Measurements from ENCODE around the gene NTSR2. TPM values are rescaled to one million over a fixed set of nuclear protein-coding genes. Genes with fewer than 3 reads are reported as not detected.

NTSR2 gene
- total and polyA plus RNA-seq, 7 donors, result 0.04 to 0.60 TPM; not detected in 5

GRCh38 chr2:11618708-11619062 is 51.3 kb downstream of the NTSR2 start:
- Histone ChIP-seq H3K4me3 (no peak overlapping the region), H3K9me3 (no peaks in the 10 kb centered on the region), H3K4me1 (no peaks in the 10 kb centered on the region), H3K27ac (no peak overlapping the region), H3K27me3 (no peaks in the 10 kb centered on the region), H3K36me3 (no peaks in the 10 kb centered on the region)
- 95% methylated on average over 20 of the region's 20 CpGs for WGBS, 2 donors
- DNase-seq, result no peak
- intact Hi-C loops (cut with DNase I), result no loop called here
- TF ChIP-seq POLR2AphosphoS5 (IDR thresholded peaks at IDR 0.05) (no peak), EP300 (IDR thresholded peaks at IDR 0.05) (no peak), CTCF (IDR thresholded peaks at IDR 0.05) (no peak), POLR2A (IDR thresholded peaks at IDR 0.05) (no peak)

- DNase-seq, result peak; percentile 44
- intact Hi-C loops (cut with DNase I), result no loop called here
- TF ChIP-seq CTCF (IDR thresholded peaks at IDR 0.05) (no peak), POLR2A (IDR thresholded peaks at IDR 0.05) (no peak), POLR2AphosphoS5 (IDR thresholded peaks at IDR 0.05) (no peak), EP300 (IDR thresholded peaks at IDR 0.05) (no peak)
- Histone ChIP-seq H3K4me1 (no peaks in the 10 kb centered on the region), H3K4me3 (no peak overlapping the region), H3K9me3 (no peaks in the 10 kb centered on the region), H3K27ac (no peak overlapping the region), H3K27me3 (no peaks in the 10 kb centered on the region), H3K36me3 (no peaks in the 10 kb centered on the region)
- 95% methylated on average over 33 of the region's 33 CpGs for WGBS, 2 donors
These were observed 51.8 kb downstream of the NTSR2 start for GRCh38 chr2:11617984-11618707.

- DNase-seq, result no peak
- WGBS, 2 donors, result 92 to 95% methylated on average over 14 of the region's 14 CpGs
- Histone ChIP-seq H3K36me3 (no peaks in the 10 kb centered on the region), H3K27me3 (no peaks in the 10 kb centered on the region), H3K4me1 (no peaks in the 10 kb centered on the region), H3K9me3 (no peaks in the 10 kb centered on the region), H3K27ac (no peak overlapping the region), H3K4me3 (no peak overlapping the region)
- TF ChIP-seq CTCF (IDR thresholded peaks at IDR 0.05) (no peak), POLR2AphosphoS5 (IDR thresholded peaks at IDR 0.05) (no peak), EP300 (IDR thresholded peaks at IDR 0.05) (no peak), POLR2A (IDR thresholded peaks at IDR 0.05) (no peak)
- intact Hi-C loops (cut with DNase I), result no loop called here
These were observed 52.5 kb downstream of the NTSR2 start for GRCh38 chr2:11617527-11617926.

GRCh38 chr2:11616851-11617415 is 53.1 kb downstream of the NTSR2 start:
- no peak for TF ChIP-seq EP300 (IDR thresholded peaks at IDR 0.05)
- TF ChIP-seq CTCF (IDR thresholded peaks at IDR 0.05), result no peak
- no peak for TF ChIP-seq POLR2AphosphoS5 (IDR thresholded peaks at IDR 0.05)
- TF ChIP-seq POLR2A (IDR thresholded peaks at IDR 0.05), result no peak
- Histone ChIP-seq H3K27me3 (no peaks in the 10 kb centered on the region), H3K36me3 (no peaks in the 10 kb centered on the region), H3K4me1 (no peaks in the 10 kb centered on the region), H3K4me3 (no peak overlapping the region), H3K9me3 (no peaks in the 10 kb centered on the region), H3K27ac (no peak overlapping the region)
- DNase-seq, result peak; percentile 28
- 84 to 86% methylated on average over 19 of the region's 19 CpGs for WGBS, 2 donors
- intact Hi-C loops (cut with DNase I), result no loop called here
